Neural cell (in vitro differentiated cells): ENCODE results near the gene C6orf132. TPM values are rescaled to one million over a fixed set of nuclear protein-coding genes. Genes with fewer than 3 reads are reported as not detected.

Source experiments
- H2AFZ ChIP-seq: fragments of 200-600, 300-800 bp; sonication (generic), shearing (Covaris generic); 2 replicates; pipeline ENCODE4 v1.6.0; 2014; ENCODE audit warnings: low read depth, mild to moderate bottlenecking, antibody characterized with exemption, low read length, moderate library complexity
- H3F3A ChIP-seq: fragments of 200-600 bp; shearing (Covaris generic); 2 replicates; pipeline ENCODE4 v1.6.1; 2016; ENCODE audit warnings: mild to moderate bottlenecking, moderate library complexity, mixed read lengths, antibody characterized with exemption, low read length; ENCODE audit not compliant: insufficient read depth, poor library complexity, severe bottlenecking
- H3K27ac ChIP-seq: fragments of 200-600, 300-800 bp; sonication (generic), shearing (Covaris generic); 2 replicates; pipeline ENCODE4 v1.5.1; 2014; ENCODE audit warnings: mild to moderate bottlenecking, low read length, moderate library complexity
- H3K27me3 ChIP-seq: fragments of 300-800, 200-600 bp; sonication (generic), shearing (Covaris generic); 2 replicates; pipeline ENCODE4 v1.6.0; 2014; ENCODE audit warnings: mild to moderate bottlenecking, low read depth, low read length, moderate library complexity; ENCODE audit not compliant: insufficient read depth
- H3K36me3 ChIP-seq: fragments of 300-800, 200-600 bp; sonication (generic), shearing (Covaris generic); 2 replicates; pipeline ENCODE4 v1.5.1; 2014; ENCODE audit warnings: mild to moderate bottlenecking, antibody characterized with exemption, low read length, moderate library complexity; ENCODE audit not compliant: insufficient read depth
- H3K4me2 ChIP-seq: fragments of 300-800, 200-600 bp; sonication (generic), shearing (Covaris generic); 2 replicates; pipeline ENCODE4 v1.6.0; 2014; ENCODE audit warnings: mild to moderate bottlenecking, low read length
- H3K4me3 ChIP-seq: fragments of 300-800, 200-600 bp; sonication (generic), shearing (Covaris generic); 2 replicates; pipeline ENCODE4 v1.5.1; 2014; ENCODE audit warnings: mild to moderate bottlenecking, low read length, moderate library complexity
- H3K79me2 ChIP-seq: fragments of 200-600 bp; shearing (Covaris generic); replicated peaks from 2 replicates; pipeline ENCODE4 v1.6.0; 2014; ENCODE audit warnings: mild to moderate bottlenecking, low read length, moderate library complexity; ENCODE audit not compliant: insufficient read depth
- H3K9ac ChIP-seq: fragments of 300-800, 200-600 bp; sonication (generic), shearing (Covaris generic); 2 replicates; pipeline ENCODE4 v1.6.1; 2016; ENCODE audit warnings: mild to moderate bottlenecking, low read length, mixed read lengths
- H3K9me2 ChIP-seq: fragments of 200-600 bp; shearing (Covaris generic); 2 replicates; pipeline ENCODE4 v1.6.1; 2016; ENCODE audit warnings: mild to moderate bottlenecking, low read length, mixed read lengths; ENCODE audit not compliant: insufficient read depth
- H3K9me3 ChIP-seq: fragments of 200-600, 300-800 bp; sonication (generic), shearing (Covaris generic); 2 replicates; pipeline ENCODE4 v1.6.1; 2016; ENCODE audit warnings: mild to moderate bottlenecking, mixed run types, low read length, moderate library complexity, mixed read lengths
- H4K20me1 ChIP-seq: fragments of 200-600 bp; shearing (Covaris generic); 2 replicates; pipeline ENCODE4 v1.6.1; 2016; ENCODE audit warnings: mild to moderate bottlenecking, mixed run types; ENCODE audit not compliant: insufficient read depth
- CTCF ChIP-seq: fragments of 450-650 bp; IDR thresholded peaks from 2 replicates; pipeline ENCODE4 v1.5.1; 2014; ENCODE audit warnings: antibody characterized with exemption, mild to moderate bottlenecking, moderate library complexity; ENCODE audit not compliant: poor library complexity, severe bottlenecking
- EP300 ChIP-seq: fragments of 450-650 bp; conservative IDR thresholded peaks from 2 replicates; pipeline ENCODE4 v1.6.1; 2014; ENCODE audit warnings: antibody characterized with exemption, mild to moderate bottlenecking, moderate library complexity; ENCODE audit not compliant: poor library complexity, severe bottlenecking
- EZH2 ChIP-seq: fragments of 200-600, 300-800 bp; shearing (Covaris generic), sonication (generic); IDR thresholded peaks from 2 replicates; pipeline ENCODE4 v1.6.1; 2014; ENCODE audit warnings: antibody characterized with exemption, low read length, borderline replicate concordance, mild to moderate bottlenecking; ENCODE audit not compliant: insufficient read depth, poor library complexity, severe bottlenecking
- MXI1 ChIP-seq: fragments of 450-650 bp; conservative IDR thresholded peaks from 2 replicates; pipeline ENCODE4 v1.6.1; 2014; ENCODE audit warnings: antibody characterized with exemption, mild to moderate bottlenecking; ENCODE audit not compliant: poor library complexity, severe bottlenecking
- POLR2AphosphoS5 ChIP-seq: IDR thresholded peaks from 2 replicates; pipeline ENCODE4 v1.6.1; 2012
- RAD21 ChIP-seq: fragments of 450-650 bp; conservative IDR thresholded peaks from 2 replicates; pipeline ENCODE4 v1.6.1; 2014; ENCODE audit warnings: antibody characterized with exemption, mild to moderate bottlenecking, moderate library complexity
- REST ChIP-seq: IDR thresholded peaks from 2 replicates; pipeline ENCODE4 v1.6.1; 2012; ENCODE audit warnings: borderline replicate concordance
- SMC3 ChIP-seq: fragments of 450-650 bp; conservative IDR thresholded peaks from 2 replicates; pipeline ENCODE4 v1.6.1; 2014; ENCODE audit warnings: antibody characterized with exemption, mild to moderate bottlenecking, moderate library complexity; ENCODE audit not compliant: poor library complexity
- TAF1 ChIP-seq: IDR thresholded peaks from 2 replicates; pipeline ENCODE4 v1.6.1; 2012; ENCODE audit warnings: low read depth
- polyA minus RNA-seq: library from RNA; depleted of rRNA, polyadenylated mRNA; stranded (reverse); fragments of >200 nt; gene quantifications from 2 replicates; pipeline ENCODE4 v1.2.3, GENCODE V29; 2014
- polyA plus RNA-seq: library from polyadenylated mRNA; depleted of rRNA; stranded (reverse); fragments of >200 nt; gene quantifications from 2 replicates; pipeline ENCODE4 v1.2.3, GENCODE V29; 2014

The C6orf132 gene
- polyA plus RNA-seq, result not detected in 2 replicates
- polyA minus RNA-seq, result not detected in 2 replicates

GRCh38 chr6:42142118-42142835, at the start of gene C6orf132:
C6orf132 (minus strand) TSS chr6:42142620; CDS start chr6:42142444, 176 bp downstream.
- Histone ChIP-seq H2AFZ (no peak within 1 kb of the TSS), H3F3A (no peaks in the 10 kb centered on the region), H3K4me3 (peak within 1 kb of the TSS; percentile 58), H4K20me1 (no peaks in the 10 kb centered on the region), H3K36me3 (no peaks in the 10 kb centered on the region), H3K4me2 (no peak within 1 kb of the TSS), H3K27me3 (peaks cover 22% of the 10 kb centered on the region), H3K27ac (no peak within 1 kb of the TSS), H3K9me2 (no peaks in the 10 kb centered on the region), H3K79me2 (no peaks in the 10 kb centered on the region), H3K9ac (no peak within 1 kb of the TSS), H3K9me3 (no peaks in the 10 kb centered on the region)
- TF ChIP-seq RAD21 (no peak), TAF1 (no peak), CTCF (no peak), MXI1 (no peak), SMC3 (no peak), EP300 (no peak), POLR2AphosphoS5 (no peak), EZH2 (no peak), REST (no peak)

- H4K20me1 ChIP-seq, result no peaks in the 10 kb centered on the region
- no peaks in the 10 kb centered on the region for H3K36me3 ChIP-seq
- H3K9me2 ChIP-seq, result no peaks in the 10 kb centered on the region
- no peak overlapping the region for H3K4me2 ChIP-seq
- no peaks in the 10 kb centered on the region for H3F3A ChIP-seq
- TF ChIP-seq POLR2AphosphoS5 (no peak), REST (no peak), RAD21 (no peak), TAF1 (no peak), EP300 (no peak), SMC3 (no peak), CTCF (no peak)
- H3K79me2 ChIP-seq, result no peaks in the 10 kb centered on the region
- no peaks in the 10 kb centered on the region for H3K27me3 ChIP-seq
- no peak overlapping the region for H3K4me3 ChIP-seq
- H2AFZ ChIP-seq, result no peak overlapping the region
- H3K9ac ChIP-seq, result no peak overlapping the region
- no peaks in the 10 kb centered on the region for H3K9me3 ChIP-seq
- H3K27ac ChIP-seq, result no peak overlapping the region
Observed at GRCh38 chr6:42190554-42191183, 48.2 kb upstream of the C6orf132 start.
